Measurements from ENCODE around the gene RBFOX2. TPM values are rescaled to one million over a fixed set of nuclear protein-coding genes. Genes with fewer than 3 reads are reported as not detected.
A peak's percentile ranks its signal among the peaks of the same experiment; 100 is the strongest.

The RBFOX2 gene
- total and polyA plus RNA-seq, 2 experiments from 2014 or later, result 299 to 339 TPM

DNA sequence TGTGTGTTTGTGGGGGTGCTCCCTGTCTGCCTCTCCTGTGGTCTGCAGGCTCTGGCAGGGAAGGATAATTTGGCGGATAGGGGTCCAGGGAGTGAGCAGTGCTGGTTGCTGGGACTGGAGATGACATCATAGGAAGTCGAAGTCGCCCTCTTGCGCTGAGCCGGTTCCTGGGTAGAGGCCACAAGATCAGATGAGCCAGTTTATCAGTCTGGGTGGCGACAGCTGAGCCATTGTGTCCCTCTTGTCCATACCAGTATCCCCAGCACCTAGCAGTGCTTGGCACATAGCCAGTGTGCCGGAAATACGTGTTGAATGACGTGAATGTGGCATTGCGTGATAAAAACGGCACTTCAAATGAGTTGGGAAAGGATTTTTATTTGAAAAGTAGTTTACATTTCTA is 301.2 kb downstream of the RBFOX2 start:
- DNase-seq (ENCODE audit: low read depth in 1 of 2, low spot score in 1 of 2), result peak; percentile 33 to 74
- Histone ChIP-seq H3K27me3 (no peaks in the 10 kb centered on the region), H3K4me3 (no peak overlapping the region), H3K9me3 (ENCODE audit: low read depth) (no peaks in the 10 kb centered on the region), H3K36me3 (no peaks in the 10 kb centered on the region), H3K27ac (no peak overlapping the region), H3K4me1 (ENCODE audit: low read depth) (peaks cover 28% of the 10 kb centered on the region)
- TF ChIP-seq, protein P1, sequence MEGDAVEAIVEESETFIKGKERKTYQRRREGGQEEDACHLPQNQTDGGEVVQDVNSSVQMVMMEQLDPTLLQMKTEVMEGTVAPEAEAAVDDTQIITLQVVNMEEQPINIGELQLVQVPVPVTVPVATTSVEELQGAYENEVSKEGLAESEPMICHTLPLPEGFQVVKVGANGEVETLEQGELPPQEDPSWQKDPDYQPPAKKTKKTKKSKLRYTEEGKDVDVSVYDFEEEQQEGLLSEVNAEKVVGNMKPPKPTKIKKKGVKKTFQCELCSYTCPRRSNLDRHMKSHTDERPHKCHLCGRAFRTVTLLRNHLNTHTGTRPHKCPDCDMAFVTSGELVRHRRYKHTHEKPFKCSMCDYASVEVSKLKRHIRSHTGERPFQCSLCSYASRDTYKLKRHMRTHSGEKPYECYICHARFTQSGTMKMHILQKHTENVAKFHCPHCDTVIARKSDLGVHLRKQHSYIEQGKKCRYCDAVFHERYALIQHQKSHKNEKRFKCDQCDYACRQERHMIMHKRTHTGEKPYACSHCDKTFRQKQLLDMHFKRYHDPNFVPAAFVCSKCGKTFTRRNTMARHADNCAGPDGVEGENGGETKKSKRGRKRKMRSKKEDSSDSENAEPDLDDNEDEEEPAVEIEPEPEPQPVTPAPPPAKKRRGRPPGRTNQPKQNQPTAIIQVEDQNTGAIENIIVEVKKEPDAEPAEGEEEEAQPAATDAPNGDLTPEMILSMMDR (IDR thresholded peaks at IDR 0.05; ENCODE audit: low read depth, low read length), result peak; percentile 20

DNA sequence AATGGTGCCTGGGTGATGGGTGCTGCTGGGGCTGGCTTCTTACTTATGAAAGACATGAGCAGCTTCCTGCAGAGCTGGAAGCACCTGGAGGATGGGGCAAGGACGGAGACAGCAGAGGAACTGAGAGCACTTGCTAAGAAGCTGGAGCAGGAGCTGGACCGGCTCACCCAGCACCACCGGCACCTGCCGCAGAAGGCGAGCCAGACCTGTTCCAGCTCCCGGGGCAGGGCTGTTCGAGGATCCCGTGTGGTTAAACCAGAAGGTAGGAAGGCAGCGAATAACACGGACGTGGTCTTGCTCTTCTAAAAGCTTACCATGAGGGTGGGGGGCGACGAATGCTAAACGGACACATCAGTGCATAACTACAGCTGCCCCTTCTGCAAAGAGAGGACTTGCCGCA is 301.7 kb downstream of the RBFOX2 start:
- TF ChIP-seq, protein P1 (IDR thresholded peaks at IDR 0.05; ENCODE audit: low read depth, low read length), result no peak
- Histone ChIP-seq H3K9me3 (ENCODE audit: low read depth) (no peaks in the 10 kb centered on the region), H3K4me3 (no peak overlapping the region), H3K36me3 (no peaks in the 10 kb centered on the region), H3K27ac (no peak overlapping the region), H3K4me1 (ENCODE audit: low read depth) (peaks cover 28% of the 10 kb centered on the region), H3K27me3 (no peaks in the 10 kb centered on the region)
- DNase-seq (ENCODE audit: low read depth in 1 of 2, low spot score in 1 of 2), result no peak

DNA sequence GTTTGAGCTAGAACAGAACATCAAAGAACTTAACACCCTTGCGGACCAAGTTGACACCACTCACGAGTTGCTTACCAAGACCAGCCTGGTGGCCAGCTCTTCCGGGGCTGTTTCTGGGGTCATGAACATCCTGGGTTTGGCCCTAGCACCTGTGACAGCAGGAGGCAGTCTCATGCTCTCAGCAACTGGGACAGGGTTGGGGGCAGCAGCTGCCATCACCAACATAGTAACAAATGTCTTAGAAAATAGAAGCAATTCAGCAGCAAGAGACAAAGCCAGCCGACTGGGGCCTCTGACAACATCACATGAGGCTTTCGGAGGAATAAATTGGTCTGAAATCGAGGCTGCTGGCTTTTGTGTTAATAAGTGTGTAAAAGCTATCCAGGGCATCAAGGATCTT is 302.2 kb downstream of the RBFOX2 start:
- H3K27ac ChIP-seq, result no peak overlapping the region
- H3K4me3 ChIP-seq, result no peak overlapping the region
- TF ChIP-seq, protein P1 (IDR thresholded peaks at IDR 0.05; ENCODE audit: low read depth, low read length), result no peak
- no peaks in the 10 kb centered on the region for H3K27me3 ChIP-seq
- H3K4me1 ChIP-seq (ENCODE audit: low read depth), result peaks cover 28% of the 10 kb centered on the region
- H3K36me3 ChIP-seq, result no peaks in the 10 kb centered on the region
- DNase-seq (ENCODE audit: low read depth in 1 of 2, low spot score in 1 of 2), result no peak
- H3K9me3 ChIP-seq (ENCODE audit: low read depth), result no peaks in the 10 kb centered on the region

DNA sequence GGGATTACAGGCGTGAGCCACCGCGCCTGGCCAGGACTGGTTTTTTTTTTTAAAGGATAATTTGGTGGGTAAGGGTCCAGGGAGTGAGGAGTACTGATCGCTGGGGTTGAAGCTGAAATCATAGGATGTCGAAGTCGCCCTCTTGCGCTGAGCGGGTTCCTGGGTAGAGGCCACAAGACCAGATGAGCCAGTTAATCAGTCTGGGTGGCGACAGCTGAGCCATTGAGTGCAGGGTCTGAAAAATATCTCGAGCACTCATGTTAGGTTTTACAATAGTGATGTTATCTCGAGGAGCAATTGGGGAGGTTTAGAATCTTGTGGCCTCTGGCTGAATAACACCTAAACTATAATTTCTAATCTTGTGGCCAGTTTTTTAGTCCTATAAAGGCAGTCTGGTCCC is 303.1 kb downstream of the RBFOX2 start:
- Histone ChIP-seq H3K27ac (peak overlapping the region; percentile 10), H3K4me3 (no peak overlapping the region), H3K27me3 (no peaks in the 10 kb centered on the region), H3K36me3 (no peaks in the 10 kb centered on the region), H3K4me1 (ENCODE audit: low read depth) (peaks cover 28% of the 10 kb centered on the region), H3K9me3 (ENCODE audit: low read depth) (no peaks in the 10 kb centered on the region)
- TF ChIP-seq, protein P1 (IDR thresholded peaks at IDR 0.05; ENCODE audit: low read depth, low read length), result no peak
- no peak for DNase-seq (ENCODE audit: low read depth in 1 of 2, low spot score in 1 of 2)

DNA sequence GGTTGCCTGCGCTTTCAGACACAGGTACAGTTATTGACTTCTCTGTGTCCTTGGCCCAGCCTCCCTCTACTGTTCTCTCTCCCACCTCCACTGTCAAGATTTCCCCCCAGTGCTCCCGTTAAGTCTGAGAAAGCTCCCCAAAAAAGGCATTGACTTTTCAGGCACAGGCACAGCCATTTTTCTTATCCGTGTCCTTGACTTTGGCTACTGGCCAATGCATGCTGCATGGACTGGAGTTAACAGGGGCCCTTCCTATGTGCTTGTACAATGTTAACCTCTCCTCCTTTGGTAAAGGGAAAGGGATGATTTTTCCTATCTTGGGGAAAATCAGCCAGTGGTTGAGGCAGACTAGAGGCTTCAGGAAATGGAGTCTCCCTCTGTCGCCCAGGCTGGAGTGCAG is 306.7 kb downstream of the RBFOX2 start:
- Histone ChIP-seq H3K27me3 (no peaks in the 10 kb centered on the region), H3K4me3 (no peak overlapping the region), H3K27ac (no peak overlapping the region), H3K36me3 (no peaks in the 10 kb centered on the region), H3K4me1 (ENCODE audit: low read depth) (peaks cover 10% of the 10 kb centered on the region), H3K9me3 (ENCODE audit: low read depth) (no peaks in the 10 kb centered on the region)
- DNase-seq (ENCODE audit: low read depth in 1 of 2, low spot score in 1 of 2), result no peak
- TF ChIP-seq, protein P1 (IDR thresholded peaks at IDR 0.05; ENCODE audit: low read depth, low read length), result no peak

Measured in cardiac muscle cell (in vitro differentiated cells and primary cell).